Posterior cingulate gyrus (tissue), 11 donors: Measurements from ENCODE around the gene SYPL1.
A peak's percentile ranks its signal among the peaks of the same experiment; 100 is the strongest.

Source experiments
- DNase-seq, 10 donors: peaks; one replicate each; pipeline versions ENCODE4 v3.0.0 to v3.0.0-alpha.2; 2020 to 2021; ENCODE audit warnings: mixed read lengths in 3 of 10
- intact Hi-C: fragments of 100-400 bp; cut with DNase I; formaldehyde crosslinking; loops from one replicate; pipeline ENCODE4 v1.15.1; 2023

SYPL1 gene

DNA sequence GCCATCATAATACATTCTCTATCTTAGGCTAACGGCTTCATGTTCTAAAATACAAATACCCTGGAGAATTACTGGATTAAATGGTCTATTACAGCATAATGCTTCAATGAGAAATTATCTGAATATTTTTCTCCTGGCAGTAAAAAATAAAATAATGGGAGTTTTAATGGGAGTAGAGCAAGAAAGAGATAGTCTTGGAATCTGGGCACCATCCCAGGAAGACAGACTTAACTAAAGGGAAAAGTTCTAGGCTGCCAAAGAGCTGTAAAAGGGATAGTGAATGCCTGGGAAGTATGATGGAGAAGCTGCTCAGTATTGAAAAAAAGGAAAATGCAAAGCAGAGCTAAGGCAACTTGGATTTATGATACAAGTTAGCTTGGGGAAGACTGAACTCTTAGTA, 12.1 kb upstream of the SYPL1 start:
- intact Hi-C loops, result no loop called here
- no peak for DNase-seq

DNA sequence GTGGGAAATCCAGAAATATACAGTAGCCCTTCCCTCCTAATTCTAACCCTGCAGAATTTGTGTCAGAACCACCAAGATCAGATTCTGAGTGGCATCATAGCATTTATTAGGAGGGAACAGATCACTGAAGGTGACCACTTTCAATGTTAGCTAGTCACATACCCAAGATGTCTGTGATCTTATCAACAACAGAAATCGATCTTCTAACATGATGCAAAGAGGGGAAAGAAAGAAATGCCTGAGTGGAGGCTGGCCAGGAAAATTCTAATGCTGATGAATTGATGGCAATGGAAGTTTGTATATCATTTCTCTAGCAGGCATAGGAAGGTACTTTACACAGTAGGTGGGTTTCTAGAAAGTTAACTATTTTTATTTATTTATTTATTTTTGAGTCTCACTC, 10.6 kb upstream of the SYPL1 start:
- DNase-seq, result no peak
- intact Hi-C loops, result no loop called here

DNA sequence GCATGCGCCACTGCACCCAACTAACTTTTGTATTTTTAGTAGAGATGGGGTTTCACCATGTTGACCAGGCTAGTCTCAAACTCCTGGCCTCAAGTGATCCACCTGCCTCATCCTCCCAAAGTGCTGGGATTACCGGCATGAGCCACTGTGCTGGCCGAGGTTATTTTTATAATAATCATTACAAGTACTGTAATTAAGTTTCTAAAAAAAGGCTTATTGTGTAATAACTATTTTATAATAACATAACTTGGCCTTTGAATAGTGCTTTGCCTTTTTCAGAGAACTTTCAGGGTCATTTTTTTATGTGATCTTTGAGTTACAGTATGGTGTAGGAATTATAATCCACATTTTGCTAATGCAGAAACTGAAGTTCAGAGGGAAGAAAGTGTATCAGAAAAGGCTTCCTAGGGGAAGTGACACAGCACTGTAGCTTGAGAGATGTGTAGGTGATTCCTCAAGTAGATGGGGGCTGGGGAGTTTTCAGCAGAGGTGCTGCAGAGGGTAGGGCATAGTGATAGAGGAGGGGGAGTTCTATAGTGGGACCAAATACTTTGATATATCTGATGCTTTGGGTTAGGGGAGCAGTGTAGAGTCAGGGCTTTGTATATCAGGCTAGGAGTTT, 9.2 kb upstream of the SYPL1 start:
- intact Hi-C loops, result no loop called here
- DNase-seq, result no peak

DNA sequence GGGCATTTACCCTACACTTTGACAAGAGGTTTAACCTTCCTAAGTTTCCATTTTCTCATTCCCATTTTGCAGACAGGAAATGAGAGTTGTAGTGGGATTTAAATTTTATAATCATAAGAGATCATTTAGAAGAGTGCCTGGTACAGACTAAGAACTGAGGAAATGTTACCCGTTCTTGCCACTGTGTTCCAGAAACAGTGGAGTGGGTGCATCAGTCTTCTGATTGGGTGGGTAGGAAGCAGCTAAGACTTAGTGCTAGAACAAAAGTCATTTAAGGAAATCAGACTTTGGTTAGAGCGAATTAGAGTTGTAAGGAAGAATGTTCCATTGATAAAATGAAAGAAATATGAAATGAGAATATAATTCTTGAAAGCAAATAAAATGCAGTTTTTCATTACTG, 8.4 kb upstream of the SYPL1 start:
- intact Hi-C loops, result no loop called here
- no peak for DNase-seq

DNA sequence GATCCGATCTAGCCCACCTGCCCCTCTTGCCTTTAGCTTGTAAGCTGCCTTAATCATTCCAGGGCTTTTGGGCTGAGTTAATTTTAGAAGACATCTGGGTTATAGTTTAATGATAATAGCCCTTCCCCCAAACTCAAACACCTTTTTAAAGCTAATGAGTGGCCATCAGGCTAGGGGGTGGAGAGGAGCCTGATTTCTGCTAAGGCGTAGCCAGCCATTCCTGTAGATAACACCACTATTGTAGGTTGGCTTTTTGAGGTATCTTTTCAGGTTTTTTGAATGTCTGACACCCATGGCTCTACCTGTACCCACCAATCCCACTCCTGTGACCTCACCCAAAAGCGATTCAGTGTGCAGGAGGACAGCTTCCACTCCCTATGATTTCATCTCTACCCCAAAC, 7.6 kb upstream of the SYPL1 start:
- intact Hi-C loops, result loop anchor here (10.0 kb wide), 1 partner anchor 165 kb away; the partner anchor contains the start of gene NAMPT
- DNase-seq, result no peak

DNA sequence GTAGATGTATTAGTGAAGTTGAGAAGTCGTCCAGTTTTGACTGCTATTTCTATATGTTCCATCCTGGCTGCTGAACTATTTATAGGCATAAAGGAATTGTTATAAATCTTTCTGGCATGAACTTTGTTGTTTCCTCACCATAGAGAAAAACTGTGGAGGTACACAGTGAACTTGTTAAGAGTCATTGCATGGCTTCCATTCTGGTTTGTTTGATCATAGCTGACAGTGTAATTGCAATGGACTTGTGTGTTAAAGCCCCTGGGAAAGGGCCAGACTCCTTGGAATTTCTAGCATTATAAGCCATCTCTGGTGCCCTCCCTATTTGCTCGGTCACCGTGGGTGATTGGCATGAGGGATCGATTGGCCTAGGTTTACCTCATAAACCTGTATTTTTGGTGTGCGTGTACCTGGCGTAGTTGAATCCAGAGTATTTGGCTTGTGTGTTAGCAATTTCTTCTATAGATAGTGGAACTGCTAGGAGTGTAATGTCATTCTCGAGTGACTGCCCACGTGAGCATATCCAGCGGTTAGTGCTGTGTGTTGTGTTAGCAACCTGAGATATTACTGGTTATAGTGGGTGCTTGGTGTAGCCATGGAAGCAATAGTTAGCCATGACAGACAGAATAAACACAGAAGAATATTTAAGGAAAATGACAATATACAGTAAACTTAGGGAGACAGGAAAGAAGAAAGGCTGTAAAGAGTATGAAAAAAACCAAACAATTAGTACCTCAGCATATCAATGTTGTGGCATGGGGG, 5.9 kb upstream of the SYPL1 start:
- intact Hi-C loops, result loop anchor here (10.0 kb wide), 1 partner anchor 167 kb away; the partner anchor contains the start of gene NAMPT
- no peak for DNase-seq

DNA sequence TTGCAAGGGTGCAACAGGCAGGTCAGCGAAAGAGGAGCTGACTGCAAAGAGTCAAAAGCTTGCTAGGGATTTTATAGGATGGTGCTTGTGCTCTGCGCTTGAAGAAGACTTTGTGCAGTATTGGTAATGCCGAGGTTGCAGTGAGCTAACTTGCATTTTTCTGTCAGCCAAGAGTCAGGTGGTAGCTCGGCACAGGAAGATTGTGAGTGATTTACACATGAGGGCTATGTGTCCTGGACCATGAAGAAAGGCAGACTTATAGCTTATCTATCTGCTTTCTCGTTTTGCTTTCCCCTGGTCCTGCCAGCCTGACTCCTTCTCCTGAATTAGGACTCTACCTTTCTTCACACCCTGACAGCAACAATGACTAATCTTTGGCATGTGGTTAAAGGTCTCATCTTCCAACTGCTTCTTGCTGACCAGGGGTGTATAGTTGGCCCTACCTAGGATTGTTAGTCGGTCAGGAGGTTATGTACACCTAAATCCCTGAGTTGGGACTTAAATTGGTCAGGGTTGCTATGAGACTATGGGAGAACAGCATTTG, 4.1 kb upstream of the SYPL1 start:
- DNase-seq, result no peak
- intact Hi-C loops, result loop anchor here (10.0 kb wide), 1 partner anchor 169 kb away; the partner anchor contains the start of gene NAMPT

DNA sequence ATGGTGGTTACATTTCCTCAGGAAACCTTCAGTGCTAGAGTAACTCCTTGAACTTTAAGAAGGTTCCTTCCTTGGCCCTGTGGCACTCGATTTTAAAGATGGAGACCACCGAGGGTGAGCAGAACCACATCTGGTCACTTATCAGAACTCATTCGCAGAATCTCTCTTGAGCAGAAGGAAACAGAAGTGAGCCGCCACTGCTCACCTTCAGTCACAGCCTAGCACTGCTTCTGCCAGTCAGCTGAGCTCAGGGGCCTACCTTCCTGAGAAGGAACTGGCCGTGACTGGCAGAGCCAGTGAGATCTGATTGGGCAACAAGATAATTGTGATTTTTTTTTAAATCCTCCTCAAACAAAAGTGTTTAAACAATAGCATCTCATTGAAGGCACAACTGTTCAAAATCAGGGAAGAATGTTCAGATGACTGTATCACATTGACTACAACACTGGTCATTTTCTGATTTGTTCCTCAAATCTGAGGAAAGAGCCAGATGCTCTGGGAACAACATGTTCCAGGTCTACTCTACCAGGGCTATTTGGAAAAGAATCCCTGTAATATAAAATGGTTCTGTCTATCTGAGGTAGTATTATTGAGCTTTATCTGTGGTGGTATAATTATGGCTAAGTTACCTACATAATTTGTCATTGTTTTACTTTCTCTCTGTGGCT, 2.7 kb upstream of the SYPL1 start:
- DNase-seq, result no peak
- intact Hi-C loops, result loop anchor here (10.0 kb wide), 1 partner anchor 170 kb away; the partner anchor contains the start of gene NAMPT

DNA sequence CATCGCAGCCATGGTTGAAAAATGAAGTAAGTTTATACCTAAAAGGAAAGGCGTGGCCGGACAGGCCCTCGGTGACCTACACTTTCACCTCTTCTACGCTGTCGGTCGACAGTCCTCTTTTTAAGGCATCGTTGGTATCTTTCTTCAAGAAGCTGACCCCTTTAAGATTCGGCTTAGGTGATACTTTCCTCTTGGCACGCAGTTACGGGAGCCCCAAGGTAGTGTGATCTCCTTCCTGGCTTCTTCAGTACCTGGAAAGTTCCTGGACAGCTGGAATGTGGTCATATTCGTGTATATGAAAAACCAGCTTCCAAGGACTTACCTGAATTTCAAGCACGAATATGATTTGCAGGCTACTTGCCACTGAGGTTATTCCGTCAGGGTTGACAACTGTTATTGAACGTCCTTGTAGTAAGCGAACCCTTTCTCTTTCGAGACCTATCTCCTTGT, 885 bp upstream of the SYPL1 start:
- DNase-seq, result no peak
- intact Hi-C loops, result loop anchor here (2.0 to 10.0 kb wide), 2 partner anchors 54 to 172 kb away; partner anchors contain the start of gene NAMPT

DNA sequence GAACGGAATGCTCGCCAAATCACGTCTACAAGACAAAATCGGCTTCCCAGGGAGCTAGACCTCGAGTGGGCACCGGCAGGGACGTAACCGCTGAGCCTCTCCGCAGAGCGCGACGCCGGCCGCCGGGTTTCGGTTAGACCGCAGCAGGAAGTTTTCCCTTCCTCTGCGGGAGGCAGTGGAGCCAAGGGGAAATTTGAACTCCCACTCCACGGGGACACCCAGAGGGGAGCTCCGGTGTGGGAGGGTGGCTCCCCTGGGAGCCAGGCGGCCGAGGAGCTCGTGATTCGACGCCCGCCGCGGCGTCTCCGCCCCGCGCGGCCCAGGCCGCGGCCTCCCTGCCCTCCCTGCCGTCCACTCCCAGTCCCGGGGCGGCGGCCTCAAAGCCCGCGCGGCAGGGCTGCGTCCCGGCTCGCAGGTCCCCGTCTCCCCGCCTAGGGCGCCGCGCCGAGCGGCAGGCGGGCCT, 426 bp downstream of the SYPL1 start:
- intact Hi-C loops, result loop anchor here (2.0 to 10.0 kb wide), 3 partner anchors 47 to 173 kb away; partner anchors contain the start of gene NAMPT
- peak in 7 of 10 donors; percentile 28 to 86 (median 48) for DNase-seq

DNA sequence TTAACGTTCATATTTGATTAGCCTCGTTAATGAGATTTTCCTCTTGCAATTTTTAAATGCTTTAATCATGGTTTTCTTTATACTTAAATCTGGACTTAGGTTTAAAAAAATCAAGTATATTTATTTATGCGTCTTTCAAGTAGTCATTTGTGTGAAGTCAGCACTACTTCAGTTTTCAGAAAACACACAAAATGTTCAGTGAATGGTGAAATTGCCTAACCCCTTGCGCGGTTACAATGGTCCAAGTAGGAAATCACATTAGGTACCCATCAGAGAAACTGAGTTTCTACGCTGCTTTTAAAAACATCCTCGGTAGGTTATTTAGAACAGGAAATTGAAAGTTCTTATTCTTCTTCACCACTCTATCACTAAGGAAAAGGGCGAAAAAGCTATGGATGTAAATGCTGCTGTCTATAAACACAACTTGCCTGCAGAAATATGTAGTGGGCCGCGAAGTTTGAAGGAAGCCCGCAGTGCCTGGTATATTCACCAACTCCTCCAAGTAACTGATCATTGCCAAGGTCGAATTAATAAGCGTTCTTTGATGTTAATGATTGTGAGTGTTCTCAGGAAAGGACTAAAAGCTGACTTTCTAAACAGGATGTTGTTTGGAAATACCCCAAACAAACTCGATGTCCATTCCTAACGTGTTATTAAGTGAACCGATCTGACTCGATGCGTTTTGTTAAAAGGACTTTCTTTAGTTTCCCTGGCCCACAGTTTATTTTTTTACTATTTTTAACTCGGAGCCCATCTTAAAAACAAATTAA, 1.0 kb downstream of the SYPL1 start:
- DNase-seq, result no peak
- intact Hi-C loops, result loop anchor here (2.0 to 10.0 kb wide), 2 partner anchors 46 to 174 kb away; partner anchors contain the start of gene NAMPT

DNA sequence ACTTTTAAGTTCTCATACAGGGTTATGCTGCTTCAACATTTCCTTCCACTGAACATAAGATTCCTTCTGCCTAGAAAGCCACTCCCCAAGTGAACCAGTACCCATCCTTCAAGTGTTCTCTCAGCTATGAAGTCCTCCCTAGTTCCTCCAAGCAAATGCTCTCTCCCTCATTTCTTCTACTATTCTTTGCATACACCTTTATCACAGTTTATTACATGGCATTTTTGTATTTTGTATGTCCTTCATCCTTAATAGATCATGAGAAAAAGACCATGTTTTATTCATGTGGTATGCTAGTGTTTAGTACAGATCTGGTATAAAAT, 1.9 kb downstream of the SYPL1 start:
- DNase-seq, result no peak
- intact Hi-C loops, result loop anchor here (2.0 to 10.0 kb wide), 2 partner anchors 45 to 175 kb away; partner anchors contain the start of gene NAMPT

DNA sequence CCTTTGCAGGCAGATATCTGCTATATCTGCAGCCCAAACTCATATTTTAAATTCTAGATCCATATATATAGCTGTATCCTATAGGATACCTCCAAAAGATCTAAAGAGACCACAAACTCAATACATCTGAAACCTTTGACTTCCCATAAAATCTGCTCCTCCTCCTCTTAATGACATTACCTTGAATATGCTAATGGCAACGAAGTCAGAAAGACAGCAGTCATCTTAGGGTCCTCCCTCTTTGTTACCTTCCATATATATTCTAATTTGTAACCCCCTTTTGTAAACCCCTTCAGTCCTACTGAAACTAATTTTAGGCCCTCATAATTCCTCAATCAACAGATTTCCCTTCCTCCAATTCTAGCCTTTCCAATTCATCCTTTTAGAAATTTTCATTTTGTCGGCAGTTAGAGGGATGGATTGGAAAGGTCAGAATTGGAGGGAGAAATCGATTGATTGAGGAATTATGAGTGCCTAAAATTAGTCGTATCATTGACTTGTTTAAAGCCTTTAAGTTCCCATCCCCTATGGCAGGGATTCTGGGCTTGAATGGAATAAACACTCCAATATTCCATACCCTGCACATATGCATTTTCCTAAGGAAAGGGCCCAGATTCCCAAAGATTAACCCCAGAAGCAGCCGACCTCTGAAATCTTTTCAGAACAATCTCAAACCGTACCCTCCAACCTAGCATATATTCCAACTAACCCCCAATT, 2.4 kb downstream of the SYPL1 start:
- DNase-seq, result no peak
- intact Hi-C loops, result loop anchor here (2.0 to 10.0 kb wide), 2 partner anchors 45 to 175 kb away; partner anchors contain the start of gene NAMPT

DNA sequence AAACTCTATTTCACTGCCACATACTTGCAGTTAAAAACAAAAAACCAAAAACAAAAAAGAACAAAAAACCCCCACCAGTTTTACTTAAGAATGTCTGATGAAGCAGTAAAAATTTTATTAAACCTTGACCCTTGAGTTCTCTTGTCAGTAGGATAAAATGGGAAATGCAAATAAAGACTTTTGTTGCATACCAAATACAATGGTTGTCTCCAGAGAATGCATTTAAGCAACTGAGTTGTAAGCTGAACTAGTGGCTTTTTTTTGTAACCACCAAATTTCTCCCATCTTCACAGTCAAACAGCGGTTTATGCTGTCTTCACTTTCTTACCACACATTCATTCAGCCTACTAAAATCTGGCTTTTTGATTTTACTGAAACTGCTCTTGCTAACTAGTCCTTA, 3.1 kb downstream of the SYPL1 start:
- DNase-seq, result no peak
- intact Hi-C loops, result no loop called here

DNA sequence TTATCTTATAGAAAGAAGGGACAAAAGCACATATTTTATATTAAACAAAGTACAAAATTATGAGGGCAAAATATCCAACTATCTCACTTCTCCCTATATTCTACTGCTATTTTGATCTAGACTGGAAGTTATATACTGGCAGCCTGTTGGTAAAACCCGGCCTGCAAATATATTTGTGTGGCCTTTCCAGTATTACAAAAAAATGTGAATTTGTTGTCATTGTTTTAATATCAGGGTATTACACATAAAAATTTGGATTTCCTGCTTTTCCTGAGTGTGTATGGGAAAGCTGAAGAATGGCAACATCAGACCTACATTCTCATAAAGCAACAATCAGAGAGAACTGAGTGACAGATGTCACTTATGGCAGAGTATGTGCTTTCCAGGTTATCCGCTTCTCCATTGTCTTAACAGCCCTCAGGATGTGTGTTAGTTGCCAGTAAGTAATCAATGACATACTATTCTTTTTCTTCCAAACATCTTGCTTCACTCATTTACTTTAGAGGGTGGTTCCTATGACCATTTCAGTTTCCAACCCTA, 7.3 kb downstream of the SYPL1 start:
- DNase-seq, result no peak
- intact Hi-C loops, result no loop called here

DNA sequence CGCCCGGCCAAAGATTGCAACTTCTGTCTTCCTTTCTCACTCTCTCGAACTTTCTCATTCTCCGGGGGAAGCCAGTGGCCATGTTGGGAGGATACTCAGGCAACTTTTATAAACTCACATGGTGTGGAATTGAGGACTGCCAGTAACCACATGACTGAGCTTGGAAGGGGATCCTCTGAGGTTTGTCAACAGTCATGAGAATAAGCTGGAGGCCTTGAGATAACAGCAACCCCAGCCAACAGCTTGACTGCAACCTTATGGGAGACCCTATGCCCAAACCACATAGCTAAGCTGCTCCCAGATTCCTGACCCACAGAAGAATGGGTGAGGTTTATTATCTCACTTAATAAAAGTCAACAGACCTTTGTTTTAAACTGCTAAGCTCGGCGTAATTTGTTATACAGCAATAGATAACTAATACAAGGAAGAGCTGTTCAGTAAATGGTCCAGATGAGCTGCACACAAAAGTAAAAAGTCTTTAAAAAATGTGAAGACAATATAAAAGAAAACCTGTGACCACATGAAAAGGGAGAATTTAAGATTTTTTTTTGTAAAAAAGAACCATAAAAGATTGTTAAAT, 9.6 kb downstream of the SYPL1 start:
- intact Hi-C loops, result no loop called here
- DNase-seq, result no peak

DNA sequence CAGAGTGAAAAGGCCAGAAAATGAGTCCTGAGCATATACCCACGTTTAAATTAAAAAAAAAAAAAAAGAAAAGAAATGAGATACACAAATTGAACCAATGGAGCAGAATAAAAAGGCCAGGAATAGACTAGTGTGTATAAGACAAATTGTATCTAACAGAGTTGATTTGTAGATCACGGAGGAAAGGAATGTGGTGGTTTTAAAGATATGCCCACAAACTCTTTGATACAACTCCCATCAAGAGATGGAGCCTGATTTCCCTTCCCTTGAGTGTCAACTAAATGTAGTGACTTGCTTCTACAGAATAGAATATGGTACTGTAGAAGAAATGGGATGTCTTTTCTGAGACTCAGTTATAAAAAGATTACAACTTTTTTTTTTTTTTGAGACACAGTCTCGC, 10.4 kb downstream of the SYPL1 start:
- intact Hi-C loops, result no loop called here

DNA sequence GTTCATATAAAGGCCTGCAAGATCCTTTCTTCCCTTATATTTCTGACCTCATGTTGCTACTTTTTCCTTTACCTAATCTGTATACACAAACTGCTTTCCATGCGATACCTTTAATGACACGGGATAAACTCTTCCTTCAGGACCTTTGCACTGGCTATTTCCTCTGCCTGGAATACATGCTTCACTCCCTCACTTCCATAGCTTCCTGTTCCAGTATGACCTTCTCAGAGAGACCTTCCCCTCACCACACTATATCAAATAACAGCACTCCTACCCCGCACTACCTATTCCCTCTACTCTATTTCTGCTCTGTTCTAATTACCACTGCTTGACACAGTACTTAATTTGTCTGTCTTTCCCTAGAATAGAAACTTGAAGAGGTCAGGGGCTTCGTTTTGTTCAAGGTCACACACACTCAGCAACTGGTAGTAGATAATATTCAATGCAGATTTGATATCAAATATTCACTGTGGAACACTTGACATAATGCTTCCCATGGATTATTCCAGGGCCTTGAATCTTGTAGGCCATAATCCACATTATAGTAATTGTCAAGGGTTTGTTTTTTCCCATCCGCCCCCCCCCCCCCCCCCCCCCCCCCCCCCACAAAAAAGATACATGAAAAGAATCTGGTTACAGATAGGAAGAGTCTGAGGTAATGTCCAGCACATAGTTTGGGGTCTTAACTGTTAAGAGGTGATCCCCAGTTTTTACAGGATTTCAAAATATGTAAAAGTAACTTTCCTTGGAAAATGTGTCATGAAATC, 11.1 kb downstream of the SYPL1 start:
- DNase-seq, result no peak
- intact Hi-C loops, result no loop called here

More for the DNA sequence above, 10.4 kb downstream of the SYPL1 start:
- DNase-seq, result no peak
